NCI-H1105 (cell line): ENCODE data around the gene CAPNS2.

Experiments
- DNase-seq: peaks from one replicate; lab custom pipeline; 2025; lab: John Stamatoyannopoulos, UW

The CAPNS2 gene

GRCh38 chr16:55566432-55567175, at the start of gene CAPNS2:
Gene CAPNS2, plus strand, starts transcription at chr16:55566684. Its CDS starts 73 bp downstream, at chr16:55566757.
- no peak for DNase-seq

GRCh38 chr16:55521792-55522191, 44.7 kb upstream of the CAPNS2 start:
- DNase-seq = no peak

GRCh38 chr16:55526441-55526840, 40.0 kb upstream of the CAPNS2 start:
- DNase-seq = no peak

- DNase-seq = no peak
Measured at GRCh38 chr16:55527885-55528284, 38.6 kb upstream of the CAPNS2 start.

- no peak for DNase-seq
Measured at GRCh38 chr16:55529018-55529417, 37.5 kb upstream of the CAPNS2 start.

DNA sequence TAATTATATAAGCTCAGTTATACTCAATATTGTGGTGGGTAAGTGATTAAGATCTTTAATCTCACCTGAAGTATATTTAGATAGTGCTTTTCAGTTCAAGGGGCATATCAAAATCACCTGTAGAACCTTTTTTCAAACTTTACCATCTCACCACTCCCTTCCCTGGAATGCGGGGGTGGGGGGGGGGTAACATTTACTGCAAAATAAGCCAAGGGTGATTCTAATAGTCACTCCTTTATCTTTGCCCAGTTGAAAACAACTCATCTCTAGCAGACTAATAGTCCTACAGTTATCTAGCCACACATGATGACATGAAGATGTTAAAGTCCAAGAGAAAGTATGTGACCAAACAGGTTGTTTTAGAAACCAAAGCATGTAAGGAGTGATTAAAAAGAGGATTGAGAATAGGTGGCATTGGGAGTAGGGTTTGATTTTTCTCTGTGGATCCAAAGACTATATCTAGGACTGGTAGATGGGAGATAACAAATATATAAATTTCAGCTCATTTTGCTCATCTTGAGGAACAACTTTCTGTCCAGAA, 36.1 kb upstream of the CAPNS2 start:
- no peak for DNase-seq

DNA sequence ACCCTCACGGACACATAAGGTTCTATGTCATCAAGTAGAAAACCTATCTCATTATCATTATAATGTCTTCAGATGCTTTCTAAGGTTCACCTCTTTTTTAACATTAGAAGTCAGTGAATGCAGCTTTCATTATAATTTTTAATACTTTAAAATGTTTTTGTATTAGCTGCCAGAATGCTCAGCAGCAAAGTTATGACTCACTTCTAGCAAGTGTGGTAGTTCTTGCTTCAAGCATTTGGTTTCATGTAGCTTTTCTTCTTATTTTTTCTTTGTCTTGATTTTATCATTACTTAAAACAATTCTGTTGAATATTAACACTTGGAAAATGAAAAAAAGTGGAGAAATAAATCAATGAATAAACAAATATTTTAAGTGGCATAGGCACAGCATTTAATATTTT, 34.3 kb upstream of the CAPNS2 start:
- DNase-seq = no peak

GRCh38 chr16:55534756-55535155, 31.7 kb upstream of the CAPNS2 start:
- DNase-seq = no peak

DNA sequence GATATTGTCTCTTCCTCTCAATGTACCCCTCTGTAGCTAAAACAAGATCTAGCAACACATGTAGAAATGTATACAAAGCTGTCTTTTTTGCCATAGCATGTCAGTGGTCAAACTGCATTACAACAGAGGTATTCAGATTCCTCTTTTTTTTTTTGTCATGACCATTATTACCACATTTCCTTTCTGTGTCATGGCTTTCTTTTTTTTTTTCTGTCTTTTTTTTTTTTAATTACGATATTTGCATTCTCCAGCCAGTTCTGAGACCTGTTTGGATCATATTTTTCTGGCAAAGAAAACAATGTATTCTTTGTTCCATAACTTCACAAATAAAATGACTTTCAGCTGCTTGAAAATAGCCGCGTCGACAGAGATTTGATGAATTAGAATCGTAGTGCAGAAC, 27.4 kb upstream of the CAPNS2 start:
- DNase-seq = no peak

GRCh38 chr16:55539488-55539887, 27.0 kb upstream of the CAPNS2 start:
- DNase-seq = no peak

DNA sequence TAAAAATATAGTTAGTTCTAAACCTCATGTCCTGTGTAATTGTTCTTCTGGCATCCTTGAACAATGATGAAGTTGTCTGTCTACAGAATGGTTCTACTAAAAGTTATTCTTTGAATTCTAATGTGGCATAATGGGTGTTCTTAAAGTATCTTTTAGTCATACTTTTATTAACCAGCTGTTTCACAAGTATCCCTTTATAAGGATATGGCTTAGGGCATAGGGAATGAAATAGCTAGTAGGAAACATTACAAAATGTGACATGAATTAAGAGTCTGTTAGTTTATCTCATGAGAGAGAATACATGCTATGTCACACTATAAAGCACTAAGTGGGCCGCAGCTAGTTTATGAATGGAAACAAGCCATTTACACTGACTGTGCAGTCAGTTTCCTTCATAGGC, 26.3 kb upstream of the CAPNS2 start:
- DNase-seq = no peak

GRCh38 chr16:55542459-55543082, 23.9 kb upstream of the CAPNS2 start:
- DNase-seq = no peak

DNA sequence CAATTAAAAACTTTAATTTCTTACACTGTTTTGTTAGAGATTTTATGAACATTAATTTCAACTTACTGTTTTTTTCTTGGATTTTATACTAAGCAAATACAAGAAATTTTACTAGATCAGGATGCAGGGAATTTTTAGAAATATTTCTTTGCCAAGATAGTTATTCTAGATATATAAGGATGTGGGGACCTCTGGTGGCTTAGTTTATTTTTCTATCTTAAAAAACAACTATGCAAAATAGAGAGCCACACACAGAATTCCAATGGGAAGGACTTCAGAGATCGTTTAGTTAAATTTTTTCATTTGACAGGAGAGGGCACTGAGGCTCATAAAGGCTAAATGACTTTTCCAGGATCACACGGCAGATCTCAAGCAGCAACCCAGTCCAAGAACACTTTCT, 23.0 kb upstream of the CAPNS2 start:
- peak; percentile 17 for DNase-seq

DNA sequence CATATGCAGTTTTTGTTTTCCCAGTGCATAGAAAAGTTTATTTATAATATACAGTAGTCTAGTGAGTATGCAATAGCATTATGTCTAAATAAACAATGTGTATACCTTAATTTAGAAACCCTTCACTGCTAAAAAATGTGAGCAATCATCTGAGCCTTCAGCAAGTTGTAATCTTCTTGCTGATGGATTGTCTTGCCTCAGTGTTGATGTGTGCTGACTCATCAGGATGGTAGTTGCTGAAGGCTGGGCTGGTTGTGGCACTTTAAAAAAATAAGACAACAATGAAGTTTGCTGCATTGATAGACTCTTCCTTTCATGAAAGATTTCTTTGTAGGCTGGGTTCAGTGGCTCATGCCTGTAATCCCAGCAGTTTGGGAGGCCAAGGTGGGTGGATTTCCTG, 13.9 kb upstream of the CAPNS2 start:
- DNase-seq = no peak

DNA sequence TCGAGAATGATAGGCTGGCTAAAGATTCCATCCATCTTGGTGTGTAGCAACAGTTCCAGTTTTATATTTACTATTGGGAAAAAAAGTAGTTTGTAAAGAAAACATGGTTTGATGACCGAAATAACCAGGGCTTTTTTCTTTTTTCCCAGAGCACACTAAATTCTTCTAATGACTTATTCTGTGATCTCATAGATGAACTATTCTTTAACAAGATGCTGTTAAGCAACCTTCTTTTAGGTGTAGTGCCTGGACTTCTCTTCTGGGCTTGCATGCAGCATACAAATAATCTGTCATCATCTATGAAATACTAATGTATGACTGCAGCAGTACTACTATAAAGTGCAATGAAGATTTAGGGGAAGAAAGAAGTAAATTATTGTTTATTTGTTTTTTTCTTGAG, 11.0 kb upstream of the CAPNS2 start:
- DNase-seq = no peak

GRCh38 chr16:55557186-55557585, 9.3 kb upstream of the CAPNS2 start:
- DNase-seq = no peak

DNA sequence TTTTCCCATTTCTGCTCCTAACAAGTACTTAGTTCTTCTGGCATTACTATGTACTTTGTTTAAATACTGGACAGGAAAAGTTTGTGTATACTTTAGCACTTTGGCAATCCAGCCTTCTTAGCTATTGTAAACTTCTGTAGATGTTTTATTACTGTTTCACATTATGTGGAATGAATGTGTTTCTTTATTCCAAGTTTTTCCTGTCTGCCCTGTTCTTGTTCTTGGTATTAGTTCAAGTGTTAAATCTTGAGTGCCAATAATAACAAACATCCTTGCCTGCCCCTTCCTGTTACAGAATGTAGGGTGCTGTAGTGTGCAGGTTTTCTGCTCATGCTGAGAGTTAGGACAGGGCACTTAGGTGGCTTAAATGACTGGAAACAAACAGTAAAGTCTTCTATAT, 7.3 kb upstream of the CAPNS2 start:
- no peak for DNase-seq

GRCh38 chr16:55559933-55560516, 6.5 kb upstream of the CAPNS2 start:
- no peak for DNase-seq

DNA sequence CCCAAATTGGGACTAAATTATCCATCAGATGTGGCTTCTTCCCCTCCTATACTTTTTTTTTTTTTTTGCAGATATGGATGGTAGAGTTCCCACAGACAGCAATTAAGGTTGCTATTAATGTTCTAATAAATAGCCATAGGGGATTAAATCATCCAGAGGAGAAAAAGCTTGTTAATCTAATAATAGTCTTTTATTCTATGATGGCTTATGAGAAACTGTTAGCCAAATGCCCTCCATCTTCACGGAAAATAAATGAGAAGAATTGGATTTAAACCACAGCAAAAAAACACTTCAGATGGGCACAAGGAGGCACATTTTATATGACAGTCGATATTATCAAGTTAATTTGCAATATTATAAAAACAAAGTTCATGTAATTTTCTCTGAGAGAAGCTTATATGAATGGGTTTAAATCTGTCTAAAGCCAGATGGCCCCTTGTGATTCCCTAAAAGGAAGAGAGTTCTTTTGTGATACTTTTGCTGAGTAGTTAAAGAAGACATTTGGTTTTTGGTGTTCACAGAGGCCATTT, 5.1 kb upstream of the CAPNS2 start:
- no peak for DNase-seq

DNA sequence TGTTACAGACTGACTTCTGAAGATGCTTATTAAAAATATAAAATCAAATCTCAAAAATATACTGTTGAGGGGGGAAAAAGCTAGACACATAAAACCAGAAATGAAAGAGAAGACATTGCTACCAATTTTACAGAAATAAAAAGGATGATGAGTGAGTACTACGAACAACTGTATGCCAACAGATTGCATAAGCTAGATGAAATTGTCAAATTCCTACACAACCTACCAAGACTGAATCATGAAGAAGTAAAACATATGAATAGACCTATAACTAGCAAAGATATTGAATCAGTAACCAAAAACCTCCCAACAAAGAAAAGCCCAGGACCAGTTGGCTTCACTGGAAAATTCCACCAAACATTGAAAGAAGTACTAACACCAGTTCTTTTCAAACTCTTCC, 3.5 kb upstream of the CAPNS2 start:
- DNase-seq = no peak

DNA sequence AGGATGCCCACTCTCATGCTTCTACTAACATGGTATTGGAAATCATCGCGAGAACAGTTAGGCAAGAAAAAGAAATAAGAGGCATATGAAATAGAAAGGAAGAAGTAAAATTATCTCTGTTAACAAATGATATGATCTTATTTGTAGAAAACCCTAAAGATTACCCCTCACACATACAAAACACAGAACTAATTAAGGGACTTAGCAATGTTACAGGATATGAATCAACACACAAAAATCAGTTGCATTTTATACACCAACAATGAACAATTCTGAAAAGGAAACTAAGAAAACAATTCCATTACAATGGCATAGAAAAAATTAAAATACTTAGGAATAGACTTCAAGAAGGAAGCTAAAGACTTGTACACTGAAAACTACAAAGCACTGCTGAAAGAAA, 2.7 kb upstream of the CAPNS2 start:
- no peak for DNase-seq

GRCh38 chr16:55565086-55565485, 1.4 kb upstream of the CAPNS2 start:
- peak; percentile 4 for DNase-seq

GRCh38 chr16:55567382-55567781, 898 bp downstream of the CAPNS2 start:
- DNase-seq = no peak
